ENCODE data around the gene PELI2.

DNA sequence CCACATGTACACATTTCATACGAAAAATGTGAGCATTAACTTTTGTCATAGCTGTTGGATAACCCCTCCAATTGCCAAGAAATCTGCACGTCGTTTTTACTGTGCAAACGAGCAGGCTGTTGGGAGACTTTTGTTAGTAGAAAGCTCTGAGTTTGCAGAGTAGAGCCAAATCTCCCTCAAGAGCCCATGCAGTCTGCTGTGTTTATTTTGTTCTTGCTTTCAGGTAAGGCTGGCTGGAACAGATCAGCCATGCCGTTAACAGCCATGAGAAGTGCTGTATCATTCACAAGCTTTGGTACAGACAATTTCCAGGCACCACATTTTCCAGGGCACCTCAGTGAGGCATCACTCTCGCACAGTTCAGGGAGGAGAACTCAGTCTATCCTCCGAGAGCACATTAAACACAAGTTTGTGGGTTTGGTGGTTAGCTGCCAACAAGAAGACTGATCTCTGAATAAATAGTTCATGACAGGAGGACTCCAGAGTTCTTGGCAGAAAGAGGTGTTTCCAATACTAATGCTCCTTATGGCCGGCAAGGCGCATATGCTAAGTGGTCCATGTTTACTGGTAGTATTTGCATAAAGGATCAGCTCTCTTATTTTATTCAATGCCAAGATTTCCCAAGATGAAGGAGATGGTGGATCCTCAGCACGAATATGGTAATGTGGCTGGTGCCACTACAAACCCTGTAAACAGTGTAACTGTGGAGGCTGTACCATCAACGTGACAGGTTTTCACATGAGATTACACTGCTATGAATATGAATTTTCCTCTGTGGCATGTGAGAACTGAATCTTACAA is 30.3 kb upstream of the PELI2 start:
- no peak for TF ChIP-seq GATA3 (IDR thresholded peaks at IDR 0.05; ENCODE audit: low read depth, low read length)
- TF ChIP-seq GATA2 (IDR thresholded peaks at IDR 0.05; ENCODE audit: low read depth, low read length) = no peak

Measured in SH-SY5Y (cell line).